Lung (tissue), 12 donors: ENCODE data around the gene NAV2. TPM values are rescaled to one million over a fixed set of nuclear protein-coding genes. Genes with fewer than 3 reads are reported as not detected.

ENCODE experiments used
- ATAC-seq: fragments of 200-7000 bp; cut with Tn5 transposase; one replicate; pipeline ENCODE4 v1.9.1; 2020; ENCODE audit warnings: moderate number of reproducible peaks; ENCODE audit not compliant: insufficient read depth, low FRiP score
- DNase-seq, 3 donors: peaks; one replicate each; pipeline ENCODE4 v3.0.0-alpha.2; 2013 to 2017
- H3K27ac ChIP-seq, 2 donors: one replicate each; pipeline ENCODE4 v1.5.1; 2013; ENCODE audit warnings: mild to moderate bottlenecking in 2 of 2, moderate library complexity in 2 of 2, control low read depth in 1 of 2, inconsistent platforms in 1 of 2, low read depth in 1 of 2, low read length in 1 of 2
- H3K27me3 ChIP-seq, 3 donors: one replicate each; pipeline ENCODE4 v1.5.1; 2013; ENCODE audit warnings: low read length in 2 of 3; ENCODE audit not compliant: control insufficient read depth in 3 of 3, insufficient read depth in 3 of 3
- H3K36me3 ChIP-seq, 4 donors: one replicate each; pipeline ENCODE4 v1.5.1; 2013; ENCODE audit warnings: low read length in 4 of 4, mild to moderate bottlenecking in 1 of 4, moderate library complexity in 1 of 4; ENCODE audit not compliant: control insufficient read depth in 4 of 4, insufficient read depth in 4 of 4
- H3K4me1 ChIP-seq, 5 donors: one replicate each; pipeline ENCODE4 v1.5.1; 2013; ENCODE audit warnings: low read length in 5 of 5, mild to moderate bottlenecking in 2 of 5, moderate library complexity in 1 of 5; ENCODE audit not compliant: control insufficient read depth in 5 of 5, insufficient read depth in 5 of 5
- H3K4me3 ChIP-seq: one replicate; pipeline ENCODE4 v1.5.1; 2013; ENCODE audit warnings: mild to moderate bottlenecking, control low read depth, moderate library complexity
- H3K9ac ChIP-seq, 2 donors: one replicate each; pipeline ENCODE4 v1.5.1; 2013; ENCODE audit warnings: low read length in 2 of 2, control low read depth in 1 of 2; ENCODE audit not compliant: insufficient read depth in 1 of 2
- H3K9me3 ChIP-seq, 4 donors: one replicate each; pipeline ENCODE4 v1.5.1; 2013; ENCODE audit warnings: low read length in 3 of 4, mild to moderate bottlenecking in 1 of 4, moderate library complexity in 1 of 4; ENCODE audit not compliant: control insufficient read depth in 4 of 4, insufficient read depth in 3 of 4
- WGBS, 2 donors: extraction: QIAGEN DNeasy Blood & Tissue Kit; methylation state at CpG; one replicate each; pipeline ENCODE4 v1.1.7; 2013; 5-methylcytosine and 5-hydroxymethylcytosine counted together
- polyA plus RNA-seq, 2 donors: library from polyadenylated mRNA; stranded (reverse); fragments of 200-250 nt; gene quantifications; one replicate each; pipeline ENCODE4 v1.2.1, GENCODE V29; 2013
- total RNA-seq, 2 donors: library from RNA; depleted of rRNA in 1 of 2; stranded (reverse); fragments of >200 nt in 1 of 2; gene quantifications; one replicate each; pipeline ENCODE4 v1.2.1, GENCODE V29; 2014 to 2021
- TF ChIP-seq, protein P1 (sequence below): IDR thresholded peaks from 2 replicates; pipeline ENCODE4 v1.5.1; 2012; ENCODE audit warnings: mild to moderate bottlenecking; ENCODE audit errors: control extremely low read depth, extremely low read depth
- donor health status: control.
- donor health status: control.
- donor health status: Bipolar disorder and iron deficiency.
- donor health status: healthy.
- donor health status: DM: yes; HTN: yes; CAD: no.

Gene NAV2
- total and polyA plus RNA-seq, 4 donors, result 6.8 to 47.9 (median 20.2) TPM

- 48 to 65% methylated on average over 3 of the region's 3 CpGs for WGBS, 2 donors
- peak overlapping the region in 1 of 2 donors; percentile 38 for H3K9ac ChIP-seq
Observed at GRCh38 chr11:19674836-19675235, 37.8 kb upstream of the NAV2 start.

DNA sequence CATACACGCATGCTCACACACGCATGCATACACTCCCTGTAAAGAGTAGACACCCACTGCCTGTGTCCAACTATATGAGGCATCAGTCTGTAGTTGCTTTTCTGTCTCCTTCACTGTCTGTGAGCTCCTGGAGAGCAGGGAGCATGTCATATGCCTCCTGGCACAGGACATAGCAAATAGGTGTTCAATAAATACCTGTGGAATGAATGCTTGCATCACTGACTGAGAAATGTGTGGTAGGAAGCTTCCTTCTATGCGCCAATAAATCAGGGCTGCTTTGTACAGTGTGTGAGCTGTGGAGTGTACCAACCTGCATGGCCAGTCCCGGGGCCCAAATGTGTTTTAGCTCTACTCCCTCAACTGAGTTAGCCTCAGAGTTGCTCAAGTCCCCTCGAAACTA is 37.2 kb upstream of the NAV2 start:
- TF ChIP-seq, protein P1, sequence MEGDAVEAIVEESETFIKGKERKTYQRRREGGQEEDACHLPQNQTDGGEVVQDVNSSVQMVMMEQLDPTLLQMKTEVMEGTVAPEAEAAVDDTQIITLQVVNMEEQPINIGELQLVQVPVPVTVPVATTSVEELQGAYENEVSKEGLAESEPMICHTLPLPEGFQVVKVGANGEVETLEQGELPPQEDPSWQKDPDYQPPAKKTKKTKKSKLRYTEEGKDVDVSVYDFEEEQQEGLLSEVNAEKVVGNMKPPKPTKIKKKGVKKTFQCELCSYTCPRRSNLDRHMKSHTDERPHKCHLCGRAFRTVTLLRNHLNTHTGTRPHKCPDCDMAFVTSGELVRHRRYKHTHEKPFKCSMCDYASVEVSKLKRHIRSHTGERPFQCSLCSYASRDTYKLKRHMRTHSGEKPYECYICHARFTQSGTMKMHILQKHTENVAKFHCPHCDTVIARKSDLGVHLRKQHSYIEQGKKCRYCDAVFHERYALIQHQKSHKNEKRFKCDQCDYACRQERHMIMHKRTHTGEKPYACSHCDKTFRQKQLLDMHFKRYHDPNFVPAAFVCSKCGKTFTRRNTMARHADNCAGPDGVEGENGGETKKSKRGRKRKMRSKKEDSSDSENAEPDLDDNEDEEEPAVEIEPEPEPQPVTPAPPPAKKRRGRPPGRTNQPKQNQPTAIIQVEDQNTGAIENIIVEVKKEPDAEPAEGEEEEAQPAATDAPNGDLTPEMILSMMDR, result no peak
- no peaks in the 10 kb centered on the region for H3K27me3 ChIP-seq
- peak overlapping the region; percentile 1 to 22 for H3K27ac ChIP-seq
- WGBS, 2 donors, result 71 to 82% methylated on average over 5 of the region's 5 CpGs
- no peak overlapping the region for H3K9ac ChIP-seq
- H3K9me3 ChIP-seq, result no peaks in the 10 kb centered on the region
- H3K4me1 ChIP-seq, result peaks cover 15 to 80% (median 45%) of the 10 kb centered on the region in 5 donors
- no peak for ATAC-seq
- no peaks in the 10 kb centered on the region for H3K36me3 ChIP-seq
- DNase-seq, result no peak
- no peak overlapping the region for H3K4me3 ChIP-seq

More at GRCh38 chr11:19674836-19675235, 37.8 kb upstream of the NAV2 start:
- Histone ChIP-seq H3K4me3 (no peak overlapping the region), H3K9me3 (no peaks in the 10 kb centered on the region), H3K27me3 (no peaks in the 10 kb centered on the region), H3K4me1 (peaks cover 17 to 80% (median 47%) of the 10 kb centered on the region in 5 donors), H3K36me3 (no peaks in the 10 kb centered on the region), H3K27ac (peak overlapping the region; percentile 83 to 89)
- ATAC-seq (no peak), DNase-seq (no peak)
- TF ChIP-seq, protein P1, result no peak

- H3K9ac ChIP-seq, result no peak overlapping the region
- WGBS, 2 donors, result 51 to 70% methylated on average over 15 of the region's 15 CpGs
- no peaks in the 10 kb centered on the region for H3K9me3 ChIP-seq
- no peaks in the 10 kb centered on the region for H3K27me3 ChIP-seq
- no peak for ATAC-seq
- TF ChIP-seq, protein P1, result no peak
- H3K36me3 ChIP-seq, result no peaks in the 10 kb centered on the region
- peak overlapping the region; percentile 21 to 82 for H3K27ac ChIP-seq
- peak; percentile 42 to 61 (median 55) for DNase-seq
- peaks cover 15 to 73% (median 43%) of the 10 kb centered on the region in 5 donors for H3K4me1 ChIP-seq
- no peak overlapping the region for H3K4me3 ChIP-seq
Observed at GRCh38 chr11:19676475-19677380, 35.9 kb upstream of the NAV2 start.
